C4-2B (cell line): Measurements from ENCODE around the gene MVB12B.

ENCODE experiments used
- CTCF ChIP-seq: fragments of 450-650 bp; conservative IDR thresholded peaks from 2 replicates; pipeline ENCODE4 v1.5.1; 2017; ENCODE audit warnings: mild to moderate bottlenecking
- ZFX ChIP-seq: fragments of 450-650 bp; IDR thresholded peaks from 2 replicates; pipeline ENCODE4 v1.6.1; 2017

GRCh38 chr9:126399251-126399650 lies 72.6 kb downstream of the MVB12B start:
- TF ChIP-seq CTCF (no peak), ZFX (no peak)
